Neural cell (in vitro differentiated cells): Measurements from ENCODE around the gene SIK3. TPM values are rescaled to one million over a fixed set of nuclear protein-coding genes. Genes with fewer than 3 reads are reported as not detected.

Source experiments
- H2AFZ ChIP-seq: fragments of 200-600, 300-800 bp; sonication (generic), shearing (Covaris generic); 2 replicates; pipeline ENCODE4 v1.6.0; 2014; ENCODE audit warnings: low read depth, mild to moderate bottlenecking, antibody characterized with exemption, low read length, moderate library complexity
- H3F3A ChIP-seq: fragments of 200-600 bp; shearing (Covaris generic); 2 replicates; pipeline ENCODE4 v1.6.1; 2016; ENCODE audit warnings: mild to moderate bottlenecking, moderate library complexity, mixed read lengths, antibody characterized with exemption, low read length; ENCODE audit not compliant: insufficient read depth, poor library complexity, severe bottlenecking
- H3K27ac ChIP-seq: fragments of 200-600, 300-800 bp; sonication (generic), shearing (Covaris generic); 2 replicates; pipeline ENCODE4 v1.5.1; 2014; ENCODE audit warnings: mild to moderate bottlenecking, low read length, moderate library complexity
- H3K27me3 ChIP-seq: fragments of 300-800, 200-600 bp; sonication (generic), shearing (Covaris generic); 2 replicates; pipeline ENCODE4 v1.6.0; 2014; ENCODE audit warnings: mild to moderate bottlenecking, low read depth, low read length, moderate library complexity; ENCODE audit not compliant: insufficient read depth
- H3K36me3 ChIP-seq: fragments of 300-800, 200-600 bp; sonication (generic), shearing (Covaris generic); 2 replicates; pipeline ENCODE4 v1.5.1; 2014; ENCODE audit warnings: mild to moderate bottlenecking, antibody characterized with exemption, low read length, moderate library complexity; ENCODE audit not compliant: insufficient read depth
- H3K4me2 ChIP-seq: fragments of 300-800, 200-600 bp; sonication (generic), shearing (Covaris generic); 2 replicates; pipeline ENCODE4 v1.6.0; 2014; ENCODE audit warnings: mild to moderate bottlenecking, low read length
- H3K4me3 ChIP-seq: fragments of 300-800, 200-600 bp; sonication (generic), shearing (Covaris generic); 2 replicates; pipeline ENCODE4 v1.5.1; 2014; ENCODE audit warnings: mild to moderate bottlenecking, low read length, moderate library complexity
- H3K79me2 ChIP-seq: fragments of 200-600 bp; shearing (Covaris generic); replicated peaks from 2 replicates; pipeline ENCODE4 v1.6.0; 2014; ENCODE audit warnings: mild to moderate bottlenecking, low read length, moderate library complexity; ENCODE audit not compliant: insufficient read depth
- H3K9ac ChIP-seq: fragments of 300-800, 200-600 bp; sonication (generic), shearing (Covaris generic); 2 replicates; pipeline ENCODE4 v1.6.1; 2016; ENCODE audit warnings: mild to moderate bottlenecking, low read length, mixed read lengths
- H3K9me2 ChIP-seq: fragments of 200-600 bp; shearing (Covaris generic); 2 replicates; pipeline ENCODE4 v1.6.1; 2016; ENCODE audit warnings: mild to moderate bottlenecking, low read length, mixed read lengths; ENCODE audit not compliant: insufficient read depth
- H3K9me3 ChIP-seq: fragments of 200-600, 300-800 bp; sonication (generic), shearing (Covaris generic); 2 replicates; pipeline ENCODE4 v1.6.1; 2016; ENCODE audit warnings: mild to moderate bottlenecking, mixed run types, low read length, moderate library complexity, mixed read lengths
- H4K20me1 ChIP-seq: fragments of 200-600 bp; shearing (Covaris generic); 2 replicates; pipeline ENCODE4 v1.6.1; 2016; ENCODE audit warnings: mild to moderate bottlenecking, mixed run types; ENCODE audit not compliant: insufficient read depth
- EP300 ChIP-seq: fragments of 450-650 bp; conservative IDR thresholded peaks from 2 replicates; pipeline ENCODE4 v1.6.1; 2014; ENCODE audit warnings: antibody characterized with exemption, mild to moderate bottlenecking, moderate library complexity; ENCODE audit not compliant: poor library complexity, severe bottlenecking
- EZH2 ChIP-seq: fragments of 200-600, 300-800 bp; shearing (Covaris generic), sonication (generic); IDR thresholded peaks from 2 replicates; pipeline ENCODE4 v1.6.1; 2014; ENCODE audit warnings: antibody characterized with exemption, low read length, borderline replicate concordance, mild to moderate bottlenecking; ENCODE audit not compliant: insufficient read depth, poor library complexity, severe bottlenecking
- MXI1 ChIP-seq: fragments of 450-650 bp; conservative IDR thresholded peaks from 2 replicates; pipeline ENCODE4 v1.6.1; 2014; ENCODE audit warnings: antibody characterized with exemption, mild to moderate bottlenecking; ENCODE audit not compliant: poor library complexity, severe bottlenecking
- POLR2AphosphoS5 ChIP-seq: IDR thresholded peaks from 2 replicates; pipeline ENCODE4 v1.6.1; 2012
- RAD21 ChIP-seq: fragments of 450-650 bp; conservative IDR thresholded peaks from 2 replicates; pipeline ENCODE4 v1.6.1; 2014; ENCODE audit warnings: antibody characterized with exemption, mild to moderate bottlenecking, moderate library complexity
- SMC3 ChIP-seq: fragments of 450-650 bp; conservative IDR thresholded peaks from 2 replicates; pipeline ENCODE4 v1.6.1; 2014; ENCODE audit warnings: antibody characterized with exemption, mild to moderate bottlenecking, moderate library complexity; ENCODE audit not compliant: poor library complexity
- TAF1 ChIP-seq: IDR thresholded peaks from 2 replicates; pipeline ENCODE4 v1.6.1; 2012; ENCODE audit warnings: low read depth
- polyA plus RNA-seq: library from polyadenylated mRNA; depleted of rRNA; stranded (reverse); fragments of >200 nt; gene quantifications from 2 replicates; pipeline ENCODE4 v1.2.3, GENCODE V29; 2014
- TF ChIP-seq, protein P1 (sequence below): IDR thresholded peaks from 2 replicates; pipeline ENCODE4 v1.6.1; 2012; ENCODE audit warnings: borderline replicate concordance
- TF ChIP-seq, protein P2 (sequence below): fragments of 450-650 bp; IDR thresholded peaks from 2 replicates; pipeline ENCODE4 v1.5.1; 2014; ENCODE audit warnings: antibody characterized with exemption, mild to moderate bottlenecking, moderate library complexity; ENCODE audit not compliant: poor library complexity, severe bottlenecking

The SIK3 gene
- polyA plus RNA-seq, 1 donor from 2014 or later = 11.2 TPM

DNA sequence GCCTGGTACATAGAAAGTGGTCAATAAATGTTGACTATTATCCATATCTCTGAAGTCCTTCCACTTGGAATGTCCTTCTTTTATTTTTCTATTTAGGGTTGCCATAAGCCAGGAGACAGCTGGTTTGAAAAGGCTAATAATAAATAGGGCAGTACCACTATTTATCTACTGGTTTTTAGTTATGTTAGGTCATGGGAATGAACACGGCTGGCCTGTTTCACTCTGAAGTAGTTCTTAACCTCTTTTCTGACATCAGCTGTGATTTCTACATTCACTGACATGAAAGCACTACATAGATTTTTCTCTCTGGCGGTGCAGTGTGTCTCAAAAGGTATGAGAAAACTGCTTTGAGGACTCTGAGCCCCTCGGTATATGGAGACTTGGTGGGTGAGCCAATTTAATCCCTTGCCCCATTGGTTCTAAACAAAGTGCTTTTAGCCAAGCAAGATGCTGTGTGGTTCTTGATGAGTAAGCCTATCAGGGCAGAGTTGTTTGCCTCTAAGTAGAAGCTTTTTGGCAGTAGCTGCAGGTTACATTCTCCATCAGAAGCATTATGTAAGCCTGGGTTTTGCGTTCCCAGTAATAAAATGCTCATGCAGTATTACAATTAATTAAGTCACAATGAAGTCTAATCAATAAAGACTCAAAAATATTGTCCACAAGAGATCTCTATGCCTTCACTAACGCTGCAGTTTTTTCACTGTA is 212.1 kb downstream of the SIK3 start:
- Histone ChIP-seq H3K4me3 (no peak overlapping the region), H2AFZ (no peak overlapping the region), H3K36me3 (no peaks in the 10 kb centered on the region), H4K20me1 (no peaks in the 10 kb centered on the region), H3K9ac (no peak overlapping the region), H3K79me2 (no peaks in the 10 kb centered on the region), H3K9me3 (no peaks in the 10 kb centered on the region), H3K27me3 (no peaks in the 10 kb centered on the region), H3F3A (no peaks in the 10 kb centered on the region), H3K4me2 (no peak overlapping the region), H3K27ac (no peak overlapping the region), H3K9me2 (no peaks in the 10 kb centered on the region)
- TF ChIP-seq EZH2 (no peak), RAD21 (no peak), POLR2AphosphoS5 (no peak), TAF1 (no peak), MXI1 (no peak), SMC3 (no peak), EP300 (no peak)
- TF ChIP-seq, protein P1, sequence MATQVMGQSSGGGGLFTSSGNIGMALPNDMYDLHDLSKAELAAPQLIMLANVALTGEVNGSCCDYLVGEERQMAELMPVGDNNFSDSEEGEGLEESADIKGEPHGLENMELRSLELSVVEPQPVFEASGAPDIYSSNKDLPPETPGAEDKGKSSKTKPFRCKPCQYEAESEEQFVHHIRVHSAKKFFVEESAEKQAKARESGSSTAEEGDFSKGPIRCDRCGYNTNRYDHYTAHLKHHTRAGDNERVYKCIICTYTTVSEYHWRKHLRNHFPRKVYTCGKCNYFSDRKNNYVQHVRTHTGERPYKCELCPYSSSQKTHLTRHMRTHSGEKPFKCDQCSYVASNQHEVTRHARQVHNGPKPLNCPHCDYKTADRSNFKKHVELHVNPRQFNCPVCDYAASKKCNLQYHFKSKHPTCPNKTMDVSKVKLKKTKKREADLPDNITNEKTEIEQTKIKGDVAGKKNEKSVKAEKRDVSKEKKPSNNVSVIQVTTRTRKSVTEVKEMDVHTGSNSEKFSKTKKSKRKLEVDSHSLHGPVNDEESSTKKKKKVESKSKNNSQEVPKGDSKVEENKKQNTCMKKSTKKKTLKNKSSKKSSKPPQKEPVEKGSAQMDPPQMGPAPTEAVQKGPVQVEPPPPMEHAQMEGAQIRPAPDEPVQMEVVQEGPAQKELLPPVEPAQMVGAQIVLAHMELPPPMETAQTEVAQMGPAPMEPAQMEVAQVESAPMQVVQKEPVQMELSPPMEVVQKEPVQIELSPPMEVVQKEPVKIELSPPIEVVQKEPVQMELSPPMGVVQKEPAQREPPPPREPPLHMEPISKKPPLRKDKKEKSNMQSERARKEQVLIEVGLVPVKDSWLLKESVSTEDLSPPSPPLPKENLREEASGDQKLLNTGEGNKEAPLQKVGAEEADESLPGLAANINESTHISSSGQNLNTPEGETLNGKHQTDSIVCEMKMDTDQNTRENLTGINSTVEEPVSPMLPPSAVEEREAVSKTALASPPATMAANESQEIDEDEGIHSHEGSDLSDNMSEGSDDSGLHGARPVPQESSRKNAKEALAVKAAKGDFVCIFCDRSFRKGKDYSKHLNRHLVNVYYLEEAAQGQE = no peak
- TF ChIP-seq, protein P2, sequence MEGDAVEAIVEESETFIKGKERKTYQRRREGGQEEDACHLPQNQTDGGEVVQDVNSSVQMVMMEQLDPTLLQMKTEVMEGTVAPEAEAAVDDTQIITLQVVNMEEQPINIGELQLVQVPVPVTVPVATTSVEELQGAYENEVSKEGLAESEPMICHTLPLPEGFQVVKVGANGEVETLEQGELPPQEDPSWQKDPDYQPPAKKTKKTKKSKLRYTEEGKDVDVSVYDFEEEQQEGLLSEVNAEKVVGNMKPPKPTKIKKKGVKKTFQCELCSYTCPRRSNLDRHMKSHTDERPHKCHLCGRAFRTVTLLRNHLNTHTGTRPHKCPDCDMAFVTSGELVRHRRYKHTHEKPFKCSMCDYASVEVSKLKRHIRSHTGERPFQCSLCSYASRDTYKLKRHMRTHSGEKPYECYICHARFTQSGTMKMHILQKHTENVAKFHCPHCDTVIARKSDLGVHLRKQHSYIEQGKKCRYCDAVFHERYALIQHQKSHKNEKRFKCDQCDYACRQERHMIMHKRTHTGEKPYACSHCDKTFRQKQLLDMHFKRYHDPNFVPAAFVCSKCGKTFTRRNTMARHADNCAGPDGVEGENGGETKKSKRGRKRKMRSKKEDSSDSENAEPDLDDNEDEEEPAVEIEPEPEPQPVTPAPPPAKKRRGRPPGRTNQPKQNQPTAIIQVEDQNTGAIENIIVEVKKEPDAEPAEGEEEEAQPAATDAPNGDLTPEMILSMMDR = no peak

DNA sequence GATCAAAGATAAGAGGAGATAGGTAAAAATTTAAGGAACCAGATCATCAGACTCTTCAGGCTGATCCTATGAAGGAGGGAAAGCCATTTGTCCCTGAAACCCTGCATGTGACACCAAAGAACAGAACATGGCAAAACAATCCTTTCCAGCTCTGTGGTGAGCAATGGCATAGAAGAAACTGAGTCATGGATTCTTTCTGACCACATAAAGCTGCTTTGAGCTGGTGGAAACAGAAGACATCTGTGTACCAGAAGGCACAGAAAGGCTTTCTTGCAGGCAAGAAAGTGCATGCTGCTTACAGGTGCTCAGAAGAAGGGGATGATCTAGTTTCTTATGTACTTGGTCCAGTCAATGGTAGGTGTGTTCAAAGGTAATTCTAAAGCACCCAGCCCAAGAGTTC is 215.8 kb downstream of the SIK3 start:
- no peak overlapping the region for H3K9ac ChIP-seq
- no peaks in the 10 kb centered on the region for H3K79me2 ChIP-seq
- H3K27me3 ChIP-seq = no peaks in the 10 kb centered on the region
- no peaks in the 10 kb centered on the region for H3K9me3 ChIP-seq
- H3K4me2 ChIP-seq = no peak overlapping the region
- no peak overlapping the region for H2AFZ ChIP-seq
- H3K4me3 ChIP-seq = no peak overlapping the region
- no peaks in the 10 kb centered on the region for H3K36me3 ChIP-seq
- H4K20me1 ChIP-seq = no peaks in the 10 kb centered on the region
- TF ChIP-seq RAD21 (no peak), POLR2AphosphoS5 (no peak), EZH2 (no peak), SMC3 (no peak), EP300 (no peak), TAF1 (no peak), MXI1 (no peak)
- TF ChIP-seq, protein P2 = no peak
- TF ChIP-seq, protein P1 = no peak
- no peaks in the 10 kb centered on the region for H3K9me2 ChIP-seq
- H3K27ac ChIP-seq = no peak overlapping the region
- H3F3A ChIP-seq = no peaks in the 10 kb centered on the region
